ENCODE data around the gene DEPDC7. TPM values are rescaled to one million over a fixed set of nuclear protein-coding genes. Genes with fewer than 3 reads are reported as not detected.
"Not testable (repeated sequence)": the region's sequence is repeated elsewhere in the genome, so short reads cannot be mapped to it uniquely, and the experiment has no call there.

Gene DEPDC7
- polyA plus RNA-seq, 2 donors: 3.2 to 5.6 TPM

DNA sequence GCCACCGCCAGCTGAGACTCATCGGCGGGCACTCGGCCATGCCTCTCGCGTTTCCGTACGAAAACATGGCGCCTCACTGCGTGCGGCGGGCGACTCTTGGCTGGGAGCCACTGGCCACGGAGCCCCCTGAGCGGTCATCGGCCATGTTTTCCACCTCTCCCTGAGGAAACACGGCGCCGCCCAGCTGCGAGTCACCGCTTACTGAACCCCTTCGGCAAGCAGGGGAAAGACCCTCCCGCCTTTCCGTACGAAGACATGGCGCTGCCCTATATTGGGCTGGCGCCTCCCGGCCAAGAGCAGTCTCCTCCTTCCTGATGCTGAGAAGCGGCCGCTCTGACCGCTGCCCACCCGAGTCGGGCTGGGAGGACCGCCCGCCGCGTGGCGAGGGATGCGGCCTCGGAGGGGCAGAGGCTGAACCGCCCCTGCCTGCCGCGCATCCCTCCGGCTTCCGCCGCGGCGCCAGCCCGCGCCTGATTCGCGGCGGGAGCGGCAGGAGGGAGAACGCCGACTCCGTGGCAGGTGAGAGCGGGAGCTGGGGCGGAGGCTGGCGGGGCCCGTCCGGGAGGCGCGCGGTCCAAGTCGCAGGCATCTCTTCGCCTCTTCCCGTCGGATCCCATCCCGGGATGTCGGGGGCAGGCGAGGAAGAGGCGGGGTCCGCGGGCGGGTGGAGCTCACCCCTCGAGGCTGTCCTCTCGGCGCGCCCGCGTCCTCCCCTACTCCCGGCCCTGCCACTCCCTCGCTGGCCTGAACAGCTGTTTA, 23.8 kb downstream of the DEPDC7 start, which contains the start of gene TCP11L1:
Gene TCP11L1, plus strand, starts transcription at position 299 of the 759 bp plus-strand sequence. CDS start 4,202 bp downstream, outside the sequence.
- Histone ChIP-seq H3K36me3 (ENCODE audit: control insufficient read depth in 2 of 2, insufficient read depth in 2 of 2, low read length in 1 of 2) (peaks cover 0 to 3% of the 10 kb centered on the region in 2 donors), H3K4me3 (ENCODE audit: low read depth in 1 of 2, low read length in 2 of 2) (peak within 1 kb of the TSS; percentile 89 to 99), H3K27me3 (ENCODE audit: control insufficient read depth in 1 of 2, insufficient read depth in 2 of 2, low read length in 2 of 2) (no peaks in the 10 kb centered on the region), H3K4me1 (ENCODE audit: control insufficient read depth in 2 of 2, insufficient read depth in 2 of 2, low read length in 1 of 2) (no peaks in the 10 kb centered on the region), H3K9me3 (ENCODE audit: control insufficient read depth in 2 of 2, insufficient read depth in 1 of 2, low read depth in 1 of 2, low read length in 1 of 2) (no peaks in the 10 kb centered on the region), H3K27ac (ENCODE audit: low read depth in 2 of 2, low read length in 1 of 2) (peak within 1 kb of the TSS; percentile 98 to 100)
- 0% methylated on average over 80 to 84 of the region's 84 CpGs for WGBS, 2 donors

DNA sequence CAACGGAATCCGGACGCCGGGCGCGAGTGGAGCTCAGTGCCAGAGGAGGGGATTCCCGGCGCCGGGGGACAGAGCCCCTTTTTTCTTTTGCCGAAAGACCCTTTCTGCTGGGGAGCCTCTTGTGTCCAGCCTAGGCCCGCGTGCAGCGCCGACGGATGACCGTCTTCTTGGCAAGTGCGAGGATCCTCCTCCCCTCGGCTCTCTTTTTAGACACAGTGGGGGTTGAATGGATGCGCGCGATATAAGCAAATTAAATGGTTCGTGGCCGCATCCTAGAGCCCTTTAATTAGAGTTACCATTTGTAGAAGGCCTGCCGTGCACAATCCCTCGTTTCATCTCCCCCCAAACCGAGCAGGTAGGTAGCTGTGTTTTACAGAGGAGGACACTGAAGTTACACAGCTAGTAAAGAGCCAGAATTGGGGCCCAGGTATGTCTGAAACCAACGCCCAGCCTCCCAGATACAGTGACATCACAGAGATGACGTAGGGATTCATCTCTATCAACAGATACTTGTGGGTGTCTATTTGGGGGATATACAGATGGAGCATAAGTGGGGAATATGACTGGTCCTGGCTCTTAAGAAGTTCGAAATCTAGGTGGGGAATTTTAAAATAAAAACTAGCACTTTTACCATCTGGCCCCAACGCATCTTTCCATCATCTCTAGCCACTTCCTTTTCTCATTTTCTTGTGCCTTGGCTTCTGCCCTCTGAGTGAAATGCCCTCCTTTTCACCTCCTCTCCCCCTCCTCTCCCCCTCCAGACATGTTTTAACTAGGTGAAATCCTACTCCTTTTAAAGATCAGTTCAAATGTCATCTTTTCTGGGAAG, 24.6 kb downstream of the DEPDC7 start:
- H3K36me3 ChIP-seq (ENCODE audit: control insufficient read depth in 2 of 2, insufficient read depth in 2 of 2, low read length in 1 of 2): peaks cover 0 to 3% of the 10 kb centered on the region in 2 donors
- no peaks in the 10 kb centered on the region for H3K9me3 ChIP-seq (ENCODE audit: control insufficient read depth in 2 of 2, insufficient read depth in 1 of 2, low read depth in 1 of 2, low read length in 1 of 2)
- no peaks in the 10 kb centered on the region for H3K4me1 ChIP-seq (ENCODE audit: control insufficient read depth in 2 of 2, insufficient read depth in 2 of 2, low read length in 1 of 2)
- 2 to 4% methylated on average over 30 of the region's 30 CpGs for whole genome bisulfite sequencing, 2 donors
- H3K27me3 ChIP-seq (ENCODE audit: control insufficient read depth in 1 of 2, insufficient read depth in 2 of 2, low read length in 2 of 2): no peaks in the 10 kb centered on the region
- H3K27ac ChIP-seq (ENCODE audit: low read depth in 2 of 2, low read length in 1 of 2): peak overlapping the region; percentile 98 to 100
- peak overlapping the region; percentile 89 to 99 for H3K4me3 ChIP-seq (ENCODE audit: low read depth in 1 of 2, low read length in 2 of 2)

DNA sequence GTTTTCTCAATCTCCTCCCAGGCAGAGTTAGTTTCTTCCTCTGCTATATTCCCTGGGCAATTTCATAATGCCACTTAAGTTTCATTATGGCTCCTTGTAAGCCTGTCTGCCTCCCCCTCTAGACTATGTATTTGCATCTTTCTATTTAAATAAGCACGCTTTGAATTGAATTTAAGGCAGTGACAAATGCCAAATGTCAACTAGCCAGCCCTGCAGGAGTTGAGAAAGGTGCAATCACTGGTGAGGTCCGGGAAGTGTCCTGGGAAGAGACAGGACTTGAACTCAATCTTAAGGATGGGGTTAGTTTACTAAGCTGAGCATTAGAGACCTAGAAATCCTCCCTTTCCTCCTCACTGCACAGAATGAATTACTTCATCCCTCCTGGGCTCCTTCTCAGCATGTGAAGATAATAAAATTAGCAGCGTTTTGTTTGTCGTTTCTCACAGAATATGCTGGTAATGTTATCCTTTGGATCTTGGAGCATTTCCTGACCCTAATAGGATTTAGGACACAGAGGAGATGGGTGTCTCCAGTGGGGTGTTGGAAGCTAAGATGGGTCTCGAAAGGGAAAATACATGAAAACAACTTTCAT, 25.3 kb downstream of the DEPDC7 start:
- no peaks in the 10 kb centered on the region for H3K27me3 ChIP-seq (ENCODE audit: control insufficient read depth in 1 of 2, insufficient read depth in 2 of 2, low read length in 2 of 2)
- H3K36me3 ChIP-seq (ENCODE audit: control insufficient read depth in 2 of 2, insufficient read depth in 2 of 2, low read length in 1 of 2): peaks cover 0 to 3% of the 10 kb centered on the region in 2 donors
- H3K9me3 ChIP-seq (ENCODE audit: control insufficient read depth in 2 of 2, insufficient read depth in 1 of 2, low read depth in 1 of 2, low read length in 1 of 2): no peaks in the 10 kb centered on the region
- H3K4me3 ChIP-seq (ENCODE audit: low read depth in 1 of 2, low read length in 2 of 2): peak overlapping the region in 1 of 2 donors; percentile 99
- no peak overlapping the region for H3K27ac ChIP-seq (ENCODE audit: low read depth in 2 of 2, low read length in 1 of 2)
- no peaks in the 10 kb centered on the region for H3K4me1 ChIP-seq (ENCODE audit: control insufficient read depth in 2 of 2, insufficient read depth in 2 of 2, low read length in 1 of 2)
- 51 to 58% methylated on average over 5 of the region's 5 CpGs for whole genome bisulfite sequencing, 2 donors

DNA sequence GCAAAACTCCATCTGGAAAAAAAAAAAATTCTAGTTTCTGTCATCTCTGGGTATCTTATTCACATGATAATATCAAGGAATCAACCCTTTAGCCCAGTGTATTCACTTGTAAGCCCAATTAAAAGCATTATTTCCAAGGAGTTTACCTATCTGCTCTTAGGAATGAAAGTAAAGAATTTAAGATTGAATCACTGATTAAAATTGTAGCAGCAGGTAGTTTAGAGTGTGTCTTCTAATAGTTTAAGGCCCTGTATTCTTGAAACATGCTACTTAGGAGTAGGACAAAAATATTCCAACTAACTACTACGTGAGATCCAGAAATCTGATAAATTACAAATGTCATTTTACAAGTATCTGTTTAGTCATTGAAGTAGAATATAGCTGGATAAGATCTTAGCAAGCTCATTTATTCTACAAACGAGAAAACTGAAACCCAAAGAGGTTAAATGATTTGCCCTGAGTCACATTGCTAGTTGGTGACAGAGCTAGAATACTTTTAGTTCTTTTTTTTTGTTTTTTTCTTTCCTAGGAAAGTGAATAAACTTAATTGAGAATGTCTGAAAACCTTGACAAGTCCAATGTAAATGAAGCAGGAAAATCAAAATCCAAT, 27.6 kb downstream of the DEPDC7 start:
- Histone ChIP-seq H3K36me3 (ENCODE audit: control insufficient read depth in 2 of 2, insufficient read depth in 2 of 2, low read length in 1 of 2) (peaks cover 0 to 6% of the 10 kb centered on the region in 2 donors), H3K9me3 (ENCODE audit: control insufficient read depth in 2 of 2, insufficient read depth in 1 of 2, low read depth in 1 of 2, low read length in 1 of 2) (no peaks in the 10 kb centered on the region), H3K4me1 (ENCODE audit: control insufficient read depth in 2 of 2, insufficient read depth in 2 of 2, low read length in 1 of 2) (no peaks in the 10 kb centered on the region), H3K4me3 (ENCODE audit: low read depth in 1 of 2, low read length in 2 of 2) (no peak overlapping the region), H3K27ac (ENCODE audit: low read depth in 2 of 2, low read length in 1 of 2) (peak overlapping the region in 1 of 2 donors; percentile 17), H3K27me3 (ENCODE audit: control insufficient read depth in 1 of 2, insufficient read depth in 2 of 2, low read length in 2 of 2) (no peaks in the 10 kb centered on the region)
- 56 to 65% methylated on average over 2 of the region's 2 CpGs for WGBS, 2 donors

DNA sequence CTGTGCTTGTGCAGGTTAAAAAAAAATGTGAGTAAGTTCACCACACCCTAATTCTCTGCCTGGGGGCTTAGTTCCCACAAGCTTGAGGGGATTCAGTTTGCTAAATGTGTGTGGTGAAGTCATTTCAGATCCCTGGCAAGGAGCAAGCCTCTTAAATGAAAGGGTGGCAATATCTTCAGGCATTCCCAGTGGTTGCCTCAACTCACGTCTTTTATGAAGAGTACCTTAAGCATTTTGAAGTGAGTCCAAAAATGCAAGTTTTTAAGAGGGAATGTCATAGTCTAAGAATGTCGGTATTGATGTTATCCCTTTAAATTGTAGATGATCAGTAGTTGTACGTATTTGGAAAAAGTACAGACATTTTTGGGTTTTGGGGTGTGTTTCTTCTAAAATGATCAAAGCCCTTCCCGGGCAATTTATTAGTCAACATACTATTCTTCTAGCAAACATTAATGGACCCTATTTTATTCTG, 28.6 kb downstream of the DEPDC7 start:
- no peaks in the 10 kb centered on the region for H3K4me1 ChIP-seq (ENCODE audit: control insufficient read depth in 2 of 2, insufficient read depth in 2 of 2, low read length in 1 of 2)
- H3K36me3 ChIP-seq (ENCODE audit: control insufficient read depth in 2 of 2, insufficient read depth in 2 of 2, low read length in 1 of 2): peaks cover 0 to 6% of the 10 kb centered on the region in 2 donors
- WGBS, 2 donors: 60 to 64% methylated on average over 4 of the region's 4 CpGs
- no peaks in the 10 kb centered on the region for H3K27me3 ChIP-seq (ENCODE audit: control insufficient read depth in 1 of 2, insufficient read depth in 2 of 2, low read length in 2 of 2)
- H3K4me3 ChIP-seq (ENCODE audit: low read depth in 1 of 2, low read length in 2 of 2): no peak overlapping the region
- peak overlapping the region in 1 of 2 donors; percentile 17 for H3K27ac ChIP-seq (ENCODE audit: low read depth in 2 of 2, low read length in 1 of 2)
- no peaks in the 10 kb centered on the region for H3K9me3 ChIP-seq (ENCODE audit: control insufficient read depth in 2 of 2, insufficient read depth in 1 of 2, low read depth in 1 of 2, low read length in 1 of 2)

DNA sequence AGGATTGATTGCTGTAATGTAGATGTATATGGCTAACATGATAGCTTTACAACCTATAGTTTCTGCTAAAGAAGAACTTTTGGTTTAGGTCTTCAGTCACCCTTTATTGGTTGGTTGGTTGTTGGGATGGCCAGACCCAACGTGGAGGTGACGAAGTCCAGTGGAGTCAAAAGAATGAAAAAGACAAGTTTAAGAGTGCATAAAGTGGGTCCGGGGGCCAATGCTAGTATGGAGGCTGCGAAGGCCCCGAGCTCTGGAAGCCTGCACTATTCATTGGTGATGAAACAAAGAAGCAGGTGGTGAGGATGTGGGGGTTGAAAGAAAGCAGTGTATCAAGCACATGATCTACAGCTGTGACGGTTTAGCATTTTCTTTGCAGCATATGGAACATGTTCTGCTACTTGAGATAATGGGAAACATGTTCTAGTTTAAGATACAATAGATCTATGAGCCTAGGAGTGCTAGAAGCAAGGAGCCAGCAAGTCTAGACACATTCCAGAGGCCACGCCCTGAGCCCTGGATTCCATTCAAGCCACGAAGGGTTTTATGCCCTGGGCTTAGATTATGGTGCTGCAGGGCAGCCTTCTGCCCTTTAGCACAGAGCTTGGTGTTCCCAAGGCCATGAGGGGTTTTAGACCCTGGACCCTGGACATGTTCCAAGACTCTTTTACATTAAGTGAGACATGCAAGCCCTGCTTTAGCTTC, 30.0 kb downstream of the DEPDC7 start:
- Histone ChIP-seq H3K4me1 (ENCODE audit: control insufficient read depth in 2 of 2, insufficient read depth in 2 of 2, low read length in 1 of 2) (no peaks in the 10 kb centered on the region), H3K36me3 (ENCODE audit: control insufficient read depth in 2 of 2, insufficient read depth in 2 of 2, low read length in 1 of 2) (peaks cover 0 to 6% of the 10 kb centered on the region in 2 donors), H3K9me3 (ENCODE audit: control insufficient read depth in 2 of 2, insufficient read depth in 1 of 2, low read depth in 1 of 2, low read length in 1 of 2) (no peaks in the 10 kb centered on the region), H3K27ac (ENCODE audit: low read depth in 2 of 2, low read length in 1 of 2) (peak overlapping the region; percentile 40 to 74), H3K4me3 (ENCODE audit: low read depth in 1 of 2, low read length in 2 of 2) (no peak overlapping the region), H3K27me3 (ENCODE audit: control insufficient read depth in 1 of 2, insufficient read depth in 2 of 2, low read length in 2 of 2) (no peaks in the 10 kb centered on the region)
- WGBS, 2 donors: 68 to 78% methylated on average over 8 of the region's 8 CpGs

DNA sequence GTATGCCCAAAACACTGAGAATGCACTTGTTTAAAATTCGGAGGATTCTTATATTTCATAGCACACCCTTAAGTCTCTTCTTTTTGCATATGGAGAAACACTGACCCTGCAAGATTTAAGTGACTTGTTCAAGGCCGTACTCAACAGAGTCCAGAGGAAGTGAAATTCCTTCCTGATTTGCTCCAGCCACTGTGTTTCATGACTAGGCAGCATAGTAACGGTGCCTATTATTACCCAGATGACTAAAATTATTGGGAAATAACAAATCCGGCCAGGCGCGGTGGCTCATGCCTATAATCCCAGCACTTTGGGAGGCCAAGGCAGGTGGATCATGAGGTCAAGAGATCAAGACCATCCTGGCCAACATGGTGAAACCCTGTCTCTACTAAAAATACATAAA, 33.0 kb downstream of the DEPDC7 start:
- H3K27ac ChIP-seq (ENCODE audit: low read depth in 2 of 2, low read length in 1 of 2); H3K27me3 ChIP-seq (ENCODE audit: control insufficient read depth in 1 of 2, insufficient read depth in 2 of 2, low read length in 2 of 2); H3K9me3 ChIP-seq (ENCODE audit: control insufficient read depth in 2 of 2, insufficient read depth in 1 of 2, low read depth in 1 of 2, low read length in 1 of 2); H3K4me3 ChIP-seq (ENCODE audit: low read depth in 1 of 2, low read length in 2 of 2); H3K4me1 ChIP-seq (ENCODE audit: control insufficient read depth in 2 of 2, insufficient read depth in 2 of 2, low read length in 1 of 2); H3K36me3 ChIP-seq (ENCODE audit: control insufficient read depth in 2 of 2, insufficient read depth in 2 of 2, low read length in 1 of 2): not testable (repeated sequence)
- WGBS, 2 donors: 74 to 78% methylated on average over 6 of the region's 6 CpGs

DNA sequence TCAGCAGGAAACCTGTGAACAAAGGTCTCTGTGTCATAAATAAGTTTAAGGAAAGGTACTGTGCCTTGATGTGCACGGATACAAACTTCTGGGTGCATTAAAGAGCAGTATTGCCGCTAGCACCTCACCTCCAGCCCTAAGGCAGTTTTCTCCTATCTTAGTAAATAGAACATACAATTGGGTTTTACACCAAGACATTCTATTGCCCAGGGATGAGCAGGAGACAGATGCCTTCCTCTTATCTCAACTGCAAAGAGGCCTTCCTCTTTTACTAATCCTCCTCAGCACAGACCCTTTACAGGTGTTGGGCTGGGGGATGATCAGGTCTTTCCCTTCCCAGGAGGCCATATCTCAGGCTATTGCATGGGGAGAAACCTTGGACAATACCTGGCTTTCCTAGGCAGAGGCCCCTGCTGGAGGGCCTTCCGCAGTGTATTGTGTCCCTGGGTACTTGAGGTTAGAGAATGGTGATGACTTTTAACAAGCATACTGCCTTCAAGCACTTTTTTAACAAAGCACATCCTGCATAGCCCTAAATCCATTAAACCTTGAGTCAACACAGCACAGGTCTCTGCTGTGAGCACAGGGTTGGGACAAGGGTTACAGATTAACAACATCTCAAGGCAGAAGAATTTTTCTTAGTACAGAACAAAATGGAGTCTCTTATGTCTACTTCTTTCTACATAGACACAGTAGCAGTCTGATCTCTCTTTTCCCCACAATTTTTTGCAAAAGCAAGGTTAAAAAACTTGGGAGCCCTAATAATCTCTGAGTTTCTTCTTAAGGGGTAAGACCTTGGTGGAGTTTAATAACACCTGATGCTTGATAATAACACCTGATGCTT, 34.1 kb downstream of the DEPDC7 start:
- 68 to 70% methylated on average over 3 of the region's 3 CpGs for WGBS, 2 donors
- H3K4me1 ChIP-seq (ENCODE audit: control insufficient read depth in 2 of 2, insufficient read depth in 2 of 2, low read length in 1 of 2); H3K36me3 ChIP-seq (ENCODE audit: control insufficient read depth in 2 of 2, insufficient read depth in 2 of 2, low read length in 1 of 2); H3K4me3 ChIP-seq (ENCODE audit: low read depth in 1 of 2, low read length in 2 of 2); H3K27me3 ChIP-seq (ENCODE audit: control insufficient read depth in 1 of 2, insufficient read depth in 2 of 2, low read length in 2 of 2); H3K9me3 ChIP-seq (ENCODE audit: control insufficient read depth in 2 of 2, insufficient read depth in 1 of 2, low read depth in 1 of 2, low read length in 1 of 2): not testable (repeated sequence)
- H3K27ac ChIP-seq (ENCODE audit: low read depth in 2 of 2, low read length in 1 of 2): peak overlapping the region in 1 of 2 donors; percentile 3

All from esophagus (tissue), 2 donors.